Stimulated activated CD8-positive, alpha-beta memory T cell treated with anti-CD3 and anti-CD28 coated beads, Interleukin-15, amount 100 ng/mL, for 1 hour (primary cell): ENCODE data around the gene FHOD1.

ENCODE experiments used
- DNase-seq: peaks from one replicate; pipeline ENCODE4 v3.0.0-alpha.2; 2020; ENCODE audit warnings: low read depth

FHOD1 gene

DNA sequence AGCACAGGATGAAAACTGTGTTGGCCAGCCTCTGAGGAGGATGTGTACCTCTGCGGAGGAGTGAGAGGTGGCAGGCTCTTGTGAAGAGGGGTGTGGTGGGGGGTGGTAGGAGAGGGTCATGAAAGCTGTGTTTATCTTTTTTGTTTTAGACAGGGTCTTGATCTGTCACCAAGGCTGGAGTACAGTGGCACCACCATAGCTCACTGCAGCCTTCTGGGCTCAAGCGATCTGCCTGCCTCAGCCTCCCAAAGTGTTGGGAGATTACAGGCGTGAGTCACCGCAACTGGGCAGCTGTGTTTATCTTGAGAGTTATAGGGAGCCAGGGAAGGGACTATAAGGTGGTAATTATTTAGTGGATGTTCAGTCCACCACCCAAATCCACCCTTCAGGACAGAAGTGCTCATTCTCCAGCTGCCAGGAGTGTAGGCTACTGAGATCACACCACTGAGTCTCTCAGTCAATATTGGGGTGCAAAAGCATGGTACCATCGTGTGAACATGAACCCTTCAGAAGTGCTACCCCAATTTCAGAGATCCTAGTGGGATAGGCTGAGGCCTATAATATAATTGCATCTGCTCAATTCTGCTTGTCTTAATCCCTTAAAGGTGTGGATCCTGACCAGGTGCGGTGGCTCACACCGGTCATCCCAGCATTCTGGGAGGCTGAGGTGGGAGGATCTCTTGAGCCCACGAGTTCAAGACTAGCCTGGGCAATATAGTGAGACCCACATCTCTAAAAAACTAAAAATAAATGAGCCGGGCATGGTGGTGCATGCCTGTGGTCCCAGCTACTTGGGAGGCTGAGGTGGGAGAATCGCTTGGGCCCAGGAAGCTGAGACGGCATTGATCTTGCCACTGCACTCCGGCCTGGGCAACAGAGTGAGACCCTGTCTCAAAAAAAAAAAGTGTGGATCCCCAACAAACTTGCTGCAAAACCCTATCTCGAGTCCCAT, 56.6 kb downstream of the FHOD1 start:
- DNase-seq: no peak

DNA sequence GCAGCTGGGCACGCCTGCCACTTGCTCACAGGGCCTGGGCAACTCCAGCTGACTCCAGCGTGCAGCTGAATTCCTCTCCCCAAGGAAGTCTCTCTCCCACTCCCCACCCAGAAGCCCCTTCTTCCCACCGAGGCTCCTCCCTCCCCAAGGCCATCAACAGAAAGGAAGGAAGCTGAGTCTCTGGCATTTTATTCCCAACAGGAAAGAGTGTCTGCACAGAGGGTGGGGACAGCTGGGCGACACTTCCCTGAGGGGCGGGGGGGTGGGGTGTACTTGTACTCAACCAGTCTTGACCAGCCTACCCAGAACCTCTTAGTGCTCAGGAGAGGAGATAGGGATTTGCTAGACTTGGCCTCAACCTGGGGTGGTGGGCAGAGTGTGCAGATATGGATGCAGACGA, 57.2 kb downstream of the FHOD1 start, which contains the start of gene EXOC3L1:
TSS of gene EXOC3L1 (minus strand) at position 96 of the 400 bp plus-strand sequence. CDS start 460 bp downstream, outside the sequence.
- no peak for DNase-seq

DNA sequence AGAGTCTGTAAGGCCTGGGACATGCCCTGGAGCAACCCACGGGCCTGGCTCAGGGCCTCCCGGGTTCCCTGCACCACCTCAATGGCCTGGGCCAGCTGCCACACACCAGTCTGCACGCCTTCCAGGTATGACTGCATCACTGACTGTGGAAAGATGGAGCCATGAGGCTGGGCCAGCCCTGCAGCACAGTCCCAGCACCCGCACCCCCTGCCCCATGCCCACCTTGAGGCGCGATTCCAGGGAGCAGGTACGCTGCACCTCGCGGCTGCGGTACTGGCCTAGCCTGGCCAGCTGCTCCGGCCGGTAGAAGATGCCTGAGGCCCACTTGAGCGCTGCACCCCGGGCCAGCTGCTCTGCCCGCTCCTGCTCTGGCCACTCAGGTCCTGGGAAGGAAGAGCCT, 58.5 kb downstream of the FHOD1 start:
- no peak for DNase-seq

DNA sequence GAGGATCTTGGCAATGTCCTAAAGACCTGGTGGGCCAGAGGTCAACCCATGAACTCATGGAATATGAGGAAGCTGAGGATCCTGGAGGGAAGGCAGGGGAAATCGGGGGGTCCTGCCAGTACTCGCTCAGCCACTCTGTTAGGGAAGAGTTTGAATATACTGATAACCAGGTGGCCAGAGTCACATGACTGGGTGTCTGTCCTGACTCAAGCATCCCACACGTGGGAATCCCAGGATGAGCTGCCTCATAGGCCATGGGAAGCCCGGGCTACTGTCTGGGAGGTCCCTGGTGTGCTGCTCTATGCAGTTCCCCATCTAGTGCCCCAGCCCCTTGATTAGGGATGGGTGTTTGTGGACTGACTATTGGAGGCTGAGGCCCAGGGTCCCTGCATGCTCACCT, 59.0 kb downstream of the FHOD1 start:
- no peak for DNase-seq

DNA sequence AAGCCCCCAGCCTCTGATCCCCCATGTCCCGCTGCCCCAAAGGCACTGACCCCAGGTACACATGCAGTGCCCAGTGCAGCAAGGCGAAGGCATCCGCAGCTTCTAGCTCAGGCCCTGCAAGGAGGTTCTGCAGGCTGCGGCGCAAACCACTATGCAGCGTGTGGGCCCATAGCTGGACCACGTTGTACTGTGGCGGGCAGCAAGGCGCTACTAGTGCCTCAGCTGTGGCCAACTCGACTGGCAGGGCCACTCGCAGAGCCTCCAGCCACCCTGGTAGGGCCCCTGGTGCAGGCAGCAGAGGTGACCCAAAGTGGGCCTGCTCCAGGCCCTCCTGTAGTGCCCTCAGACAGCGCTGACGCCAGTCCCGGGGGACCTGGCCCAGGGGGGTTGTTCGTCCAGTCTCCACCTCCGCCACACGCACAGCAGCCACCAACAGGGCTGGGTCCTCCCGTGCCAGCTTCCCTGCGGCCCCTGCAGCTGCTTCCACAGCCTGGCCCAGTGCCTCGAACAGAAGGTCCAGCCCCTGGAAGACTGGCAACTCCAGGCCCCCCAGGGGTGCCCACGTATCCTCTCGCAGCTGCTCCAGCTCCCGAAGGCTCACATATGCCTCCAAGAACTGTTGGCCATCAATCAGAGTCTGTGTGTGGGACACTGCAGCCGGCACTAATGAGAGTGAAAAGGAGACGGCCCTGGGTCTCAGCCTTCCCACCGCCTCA, 59.9 kb downstream of the FHOD1 start:
- no peak for DNase-seq

DNA sequence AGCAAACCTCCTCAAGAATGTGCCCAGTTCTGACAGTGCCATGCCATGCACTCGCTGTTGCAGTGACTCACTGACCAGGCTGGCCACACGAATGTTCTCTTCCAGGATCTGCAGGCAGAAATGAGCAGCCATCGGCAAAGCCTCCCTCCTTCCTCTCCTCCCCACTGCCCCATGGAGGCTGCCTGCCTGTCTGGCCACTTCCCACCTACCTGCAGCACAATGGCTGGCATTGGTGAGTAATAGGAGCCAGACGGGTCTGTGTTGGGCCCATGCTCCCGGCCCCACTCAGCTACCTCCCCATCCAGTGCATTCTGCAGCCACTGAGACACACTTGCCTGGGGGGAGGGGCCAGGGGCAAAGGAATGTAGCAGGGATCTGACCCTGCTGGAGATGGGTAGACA, 60.7 kb downstream of the FHOD1 start:
- DNase-seq: no peak

DNA sequence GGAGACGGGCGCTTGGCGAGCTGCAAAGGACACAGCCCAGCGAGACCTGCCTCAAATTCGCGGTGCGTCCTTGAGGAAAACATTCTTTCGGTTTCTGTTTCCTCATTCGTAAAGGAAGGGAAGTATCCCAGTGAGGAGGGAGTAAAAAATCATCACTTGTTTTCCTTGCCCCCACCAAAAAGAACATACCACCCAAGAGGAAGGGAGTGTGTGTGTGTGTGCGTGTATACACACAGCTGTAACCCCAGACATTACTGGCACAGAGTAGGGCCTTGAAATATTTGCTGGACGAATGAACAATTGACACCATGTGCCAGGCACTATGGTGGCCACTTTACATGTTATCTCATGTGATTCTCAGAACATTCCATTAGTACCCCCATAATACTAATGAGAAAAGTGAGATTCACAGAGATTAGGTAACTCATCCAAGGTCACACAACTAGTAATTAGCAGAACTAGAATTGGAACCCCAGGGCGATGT, 61.6 kb downstream of the FHOD1 start:
- no peak for DNase-seq

DNA sequence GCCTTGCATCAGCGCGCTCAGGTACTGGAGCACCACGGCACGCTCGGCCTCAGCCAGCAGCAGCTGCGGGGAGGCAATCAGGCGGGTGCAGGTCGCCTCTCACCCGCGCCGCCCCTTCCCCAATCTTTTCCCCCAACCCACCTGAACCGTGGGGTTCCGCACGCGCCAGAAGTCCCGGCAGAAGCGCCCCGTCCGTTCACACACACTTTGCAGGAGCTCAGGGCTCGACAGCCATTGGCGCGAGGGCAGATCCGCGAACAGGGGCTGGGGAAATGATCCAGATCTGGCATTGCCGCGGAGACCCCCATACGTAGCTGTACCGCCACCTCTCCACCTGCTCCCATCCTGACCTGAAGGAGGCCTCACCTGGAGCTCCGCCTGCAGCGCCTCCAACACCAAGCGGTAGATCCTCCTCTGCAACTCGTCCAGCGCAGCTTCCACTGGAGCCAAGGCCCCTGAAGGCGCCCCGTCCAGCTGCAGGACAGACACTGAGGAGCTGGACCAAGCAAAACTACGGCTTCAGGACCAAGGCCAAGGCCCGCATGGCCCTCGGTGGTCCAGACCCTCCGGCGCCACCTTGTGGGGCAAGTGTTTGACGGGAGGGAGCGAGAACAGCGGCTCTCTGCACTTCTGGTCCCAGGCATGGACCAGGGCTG, 62.2 kb downstream of the FHOD1 start:
- DNase-seq: peak; percentile 73

DNA sequence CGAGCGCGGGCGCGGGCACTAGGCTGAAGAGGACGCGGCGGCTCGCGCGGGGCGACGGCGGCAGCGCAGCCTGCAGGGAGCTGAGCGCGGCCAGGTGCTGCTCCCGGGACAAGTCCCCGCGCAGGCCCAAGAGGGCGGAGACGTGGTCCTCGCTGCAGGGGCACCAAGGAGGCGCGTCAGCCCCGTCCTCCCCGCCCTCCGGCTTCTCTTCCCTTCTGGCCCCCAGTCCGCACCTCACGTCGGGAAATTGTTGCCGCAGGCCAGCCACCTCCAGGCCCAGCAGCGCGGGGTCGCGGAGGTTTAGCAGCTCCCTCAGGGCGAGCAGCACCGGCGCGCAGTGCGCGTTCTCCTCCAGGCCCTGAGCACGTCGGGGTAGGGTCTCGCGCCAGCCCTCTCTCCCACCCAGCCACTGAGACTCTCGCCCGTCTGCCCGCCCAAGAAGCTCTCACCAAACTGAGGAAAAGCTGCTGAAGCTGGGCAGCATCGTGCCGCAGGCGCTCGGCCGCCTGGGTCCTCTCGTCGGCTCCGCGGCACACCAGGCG, 62.8 kb downstream of the FHOD1 start:
- no peak for DNase-seq

DNA sequence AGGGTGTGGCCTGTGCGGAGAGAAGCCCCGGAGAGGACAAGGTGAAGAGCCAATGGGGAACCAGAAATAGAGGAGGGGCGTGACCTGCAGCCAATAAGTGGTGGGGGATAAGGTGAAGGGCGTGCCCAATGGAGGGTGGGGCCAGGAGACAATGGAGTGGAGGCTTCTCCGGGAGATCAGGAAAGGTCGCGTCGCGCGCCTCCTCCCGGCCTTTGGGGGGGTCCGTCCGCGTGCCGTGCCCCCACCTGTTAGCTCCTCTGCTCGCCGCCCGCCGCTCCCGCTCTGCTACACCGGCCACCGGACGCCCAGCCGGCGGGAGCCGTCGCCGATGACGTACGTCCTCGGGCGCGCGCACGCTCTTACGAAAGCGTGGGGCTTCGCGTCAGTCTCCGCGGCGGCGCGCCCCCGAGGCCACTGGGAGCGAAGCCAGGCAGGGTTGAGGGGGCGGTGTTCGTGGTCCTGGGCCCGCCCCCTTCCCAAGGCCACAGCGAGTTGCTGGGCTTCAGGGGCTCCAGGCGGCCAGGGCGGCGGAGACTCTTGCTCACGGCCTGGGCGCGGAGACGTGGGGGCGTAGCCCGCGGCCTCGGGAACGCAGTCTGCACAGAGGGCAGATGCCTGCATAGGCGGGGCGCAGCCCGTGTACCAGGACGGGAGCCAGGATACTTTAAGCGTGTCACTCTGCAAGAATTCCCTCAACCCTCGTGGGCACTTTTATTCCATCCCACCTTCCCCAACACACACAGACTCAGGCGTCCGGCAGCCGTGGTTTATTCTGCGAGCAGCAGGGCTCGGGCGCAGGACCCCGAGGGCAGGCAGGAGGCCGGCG, 63.4 kb downstream of the FHOD1 start, which contains the start of gene MATCAP1:
TSS of gene MATCAP1 (minus strand) at position 337 of the 826 bp plus-strand sequence. CDS start 3,353 bp downstream, outside the sequence.
- peak; percentile 84 for DNase-seq

DNA sequence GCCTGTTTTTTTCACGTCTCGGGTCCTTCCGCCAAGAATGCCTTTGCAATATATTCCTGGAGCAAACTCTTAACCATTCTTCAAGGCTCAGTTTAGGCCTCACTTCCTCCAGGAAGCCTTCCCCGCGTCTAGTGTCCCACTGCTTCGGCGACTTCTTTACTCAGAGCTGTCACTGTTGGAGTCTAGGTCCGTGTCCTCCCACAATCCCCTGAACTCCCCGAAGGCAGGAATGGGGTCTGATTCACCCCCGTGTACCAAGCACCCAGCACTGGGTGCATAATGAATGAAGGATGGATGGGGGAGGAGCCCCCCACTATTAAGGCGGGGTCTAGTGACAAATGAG, 64.0 kb downstream of the FHOD1 start:
- DNase-seq: no peak

DNA sequence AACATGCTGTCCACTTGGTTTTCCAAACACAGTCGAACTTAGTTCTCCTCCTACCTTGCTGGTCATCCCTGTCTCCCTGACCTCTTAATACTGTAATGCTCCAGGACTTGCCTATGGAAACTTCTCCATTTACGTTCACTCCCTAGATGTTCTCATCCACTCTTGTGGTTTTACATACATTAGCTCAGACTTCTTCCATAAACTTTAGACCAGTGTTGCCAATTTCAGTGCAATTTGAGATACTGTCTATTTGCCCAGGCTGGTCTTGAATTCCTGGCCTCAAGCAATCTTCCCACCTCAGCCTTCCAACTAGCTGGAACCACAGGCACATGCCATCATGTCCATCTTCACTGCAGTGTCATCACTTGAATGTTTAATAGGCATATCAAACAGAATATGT, 65.0 kb downstream of the FHOD1 start:
- DNase-seq: no peak

DNA sequence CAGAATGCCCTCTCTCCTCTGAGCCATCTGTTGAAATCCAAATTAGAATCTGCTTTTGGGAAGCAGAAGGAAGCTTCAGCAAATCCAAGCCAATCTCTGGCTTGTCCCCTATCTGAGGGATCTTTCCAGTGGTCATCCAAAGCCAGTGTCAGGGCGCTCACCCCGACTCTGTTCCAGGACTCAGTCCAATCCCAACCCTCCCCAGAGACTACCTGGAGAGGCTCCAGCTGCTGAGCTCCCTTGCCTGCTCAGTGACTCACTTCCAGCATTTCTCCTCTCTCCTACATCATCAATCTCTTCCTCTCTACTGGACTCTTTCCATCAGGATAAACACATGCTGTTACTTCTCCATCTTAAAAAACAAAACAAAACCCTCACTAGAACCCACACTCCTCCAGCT, 65.9 kb downstream of the FHOD1 start:
- DNase-seq: no peak

DNA sequence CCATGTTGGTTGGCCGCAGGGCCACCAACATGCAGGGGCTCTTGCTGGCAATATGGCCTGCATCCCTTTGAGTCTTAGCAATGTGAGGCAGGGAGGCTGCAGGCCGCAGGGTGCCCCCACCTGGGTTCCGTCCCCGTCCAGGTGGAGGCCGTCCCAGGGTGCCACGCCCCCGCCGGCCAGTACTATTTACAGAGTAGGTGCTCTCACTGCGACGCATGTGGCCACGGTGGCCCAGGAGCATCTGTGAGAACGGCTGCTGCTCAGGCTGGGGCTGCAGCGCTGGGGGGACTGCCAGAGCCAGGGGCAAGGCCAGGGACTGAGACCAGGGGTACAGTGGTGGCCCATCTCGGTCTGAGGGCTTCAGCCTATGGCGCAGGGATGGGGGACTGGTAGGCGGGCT, 67.1 kb downstream of the FHOD1 start:
- no peak for DNase-seq

DNA sequence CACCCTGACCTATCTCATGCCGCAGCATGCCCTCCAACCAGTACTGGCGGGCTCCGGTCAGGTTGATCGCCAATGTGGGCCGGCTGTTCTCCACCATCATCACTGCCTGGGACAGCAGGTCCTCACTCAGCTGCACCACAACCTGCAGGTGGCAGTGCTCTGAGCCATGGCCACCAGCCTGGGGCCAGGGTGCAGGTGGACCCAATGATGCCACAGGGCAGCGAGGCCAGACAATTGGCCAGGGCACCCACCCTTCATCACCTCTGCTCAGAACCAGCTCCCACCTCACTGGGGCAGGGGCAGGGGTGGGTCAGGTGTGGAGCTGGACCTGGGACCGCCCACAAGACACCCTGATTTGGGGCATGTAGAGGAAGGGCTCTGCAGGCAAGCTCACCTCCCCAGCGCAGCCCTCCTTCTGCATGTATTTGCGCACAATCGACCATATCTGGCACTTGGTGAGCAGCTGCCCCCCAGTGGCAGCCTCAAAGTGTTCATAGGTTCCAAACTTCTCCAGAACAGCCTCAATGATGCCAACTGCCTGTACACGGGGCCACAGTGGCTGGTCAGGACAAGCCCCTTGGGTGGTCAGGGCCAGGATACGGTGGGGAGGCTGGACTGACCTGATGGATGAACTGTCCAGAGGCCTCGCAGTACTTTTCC, 67.7 kb downstream of the FHOD1 start:
- no peak for DNase-seq
